GM19035 (cell line): Measurements from ENCODE around the gene DTX3.
"Not testable (repeated sequence)": the region's sequence is repeated elsewhere in the genome, so short reads cannot be mapped to it uniquely, and the experiment has no call there.

Source experiments
- ATAC-seq: cut with Tn5 transposase; IDR thresholded peaks from one replicate; pipeline ENCODE4 v1.9.1; 2021; ENCODE audit not compliant: unreplicated experiment

Gene DTX3

GRCh38 chr12:57631566-57632072 is 27.0 kb downstream of the DTX3 start:
- no peak for ATAC-seq

GRCh38 chr12:57632073-57632957 is 27.7 kb downstream of the DTX3 start:
- peak; percentile 14 for ATAC-seq

- ATAC-seq: peak; percentile 72
These were observed 28.6 kb downstream of the DTX3 start, which contains the start of gene B4GALNT1 for GRCh38 chr12:57632958-57633840. TSS of gene B4GALNT1 (minus strand) at chr12:57633201. CDS start at chr12:57632132, 1,069 bp downstream.

GRCh38 chr12:57636731-57637130 is 32.1 kb downstream of the DTX3 start:
- ATAC-seq: not testable (repeated sequence)

GRCh38 chr12:57637364-57637763 is 32.7 kb downstream of the DTX3 start:
- no peak for ATAC-seq

GRCh38 chr12:57638096-57638495 is 33.5 kb downstream of the DTX3 start:
- ATAC-seq: no peak

GRCh38 chr12:57640175-57641042 is 35.8 kb downstream of the DTX3 start:
- no peak for ATAC-seq

- no peak for ATAC-seq
These were observed 37.2 kb downstream of the DTX3 start for GRCh38 chr12:57641699-57642442.

GRCh38 chr12:57645990-57646658 is 41.5 kb downstream of the DTX3 start:
- ATAC-seq: not testable (repeated sequence)

- ATAC-seq: not testable (repeated sequence)
These were observed 42.0 kb downstream of the DTX3 start for GRCh38 chr12:57646659-57647049.

GRCh38 chr12:57654042-57654441 is 49.4 kb downstream of the DTX3 start:
- no peak for ATAC-seq

GRCh38 chr12:57655541-57656240 is 51.1 kb downstream of the DTX3 start:
- ATAC-seq: no peak

GRCh38 chr12:57656408-57656807 is 51.8 kb downstream of the DTX3 start:
- ATAC-seq: not testable (repeated sequence)

- ATAC-seq: no peak
These were observed 53.1 kb downstream of the DTX3 start for GRCh38 chr12:57657744-57658143.

- no peak for ATAC-seq
These were observed 54.3 kb downstream of the DTX3 start for GRCh38 chr12:57658890-57659289.
